Neuronal stem cell (in vitro differentiated cells): ENCODE measurements around the gene NUDCD3.

Source experiments
- DNase-seq: peaks from one replicate; pipeline ENCODE4 v3.0.0-alpha.2; 2013; ENCODE audit warnings: low spot score
- H2AFZ ChIP-seq: one replicate; pipeline ENCODE4 v1.6.1; 2013; ENCODE audit warnings: mild to moderate bottlenecking, low read length, inconsistent platforms
- H2AK5ac ChIP-seq: 2 replicates; pipeline ENCODE4 v1.6.1; 2013; ENCODE audit warnings: low read depth, mild to moderate bottlenecking, inconsistent platforms, low read length, moderate library complexity, mixed read lengths
- H2BK120ac ChIP-seq: 2 replicates; pipeline ENCODE4 v1.6.1; 2013; ENCODE audit warnings: low read depth, mild to moderate bottlenecking, inconsistent platforms, low read length, moderate library complexity, mixed read lengths
- H2BK12ac ChIP-seq: one replicate; pipeline ENCODE4 v1.6.1; 2013; ENCODE audit warnings: low read length, inconsistent platforms
- H2BK15ac ChIP-seq: 2 replicates; pipeline ENCODE4 v1.6.1; 2013; ENCODE audit warnings: mild to moderate bottlenecking, low read length, inconsistent platforms, mixed read lengths
- H2BK5ac ChIP-seq: one replicate; pipeline ENCODE4 v1.6.1; 2013; ENCODE audit warnings: inconsistent platforms, mild to moderate bottlenecking, low read length, moderate library complexity
- H3K14ac ChIP-seq: one replicate; pipeline ENCODE4 v1.6.1; 2013; ENCODE audit warnings: low read length, inconsistent platforms
- H3K18ac ChIP-seq: 2 replicates; pipeline ENCODE4 v1.6.1; 2013; ENCODE audit warnings: low read length, inconsistent platforms
- H3K23ac ChIP-seq: 2 replicates; pipeline ENCODE4 v1.6.1; 2013; ENCODE audit warnings: low read depth, mild to moderate bottlenecking, mixed read lengths, low read length, inconsistent platforms; ENCODE audit not compliant: poor library complexity
- H3K27ac ChIP-seq: replicated peaks from 3 replicates; pipeline ENCODE4 v1.5.1; 2013; ENCODE audit warnings: low read length, inconsistent platforms
- H3K27me3 ChIP-seq, 3 experiments: 2 replicates each; pipeline ENCODE4 v1.6.1; 2013; ENCODE audit warnings: low read length in 3 of 3, mild to moderate bottlenecking in 2 of 3, inconsistent platforms in 1 of 3, low read depth in 1 of 3, mixed read lengths in 1 of 3, moderate library complexity in 1 of 3; ENCODE audit not compliant: control insufficient read depth in 3 of 3, insufficient read depth in 3 of 3
- H3K36me3 ChIP-seq, 2 donors: replicated peaks in 1 of 2; 2 replicates each; pipeline ENCODE4 v1.6.1; 2013; ENCODE audit warnings: low read length in 2 of 2; ENCODE audit not compliant: control insufficient read depth in 2 of 2, insufficient read depth in 2 of 2
- H3K4ac ChIP-seq: 2 replicates; pipeline ENCODE4 v1.6.1; 2013; ENCODE audit warnings: inconsistent platforms, mild to moderate bottlenecking, low read length, moderate library complexity
- H3K4me1 ChIP-seq, 2 donors: 1 replicate in 1 of 2; 2 replicates in 1 of 2; pipeline ENCODE4 v1.6.1; 2013; ENCODE audit warnings: low read length in 2 of 2, low read depth in 1 of 2; ENCODE audit not compliant: control insufficient read depth in 2 of 2, insufficient read depth in 1 of 2
- H3K4me2 ChIP-seq: one replicate; pipeline ENCODE4 v1.6.1; 2013; ENCODE audit warnings: mild to moderate bottlenecking, low read length, inconsistent platforms; ENCODE audit not compliant: insufficient read depth, poor library complexity, severe bottlenecking
- H3K4me3 ChIP-seq, 2 donors: 2 replicates each; pipeline ENCODE4 v1.5.1; 2013; ENCODE audit warnings: low read length in 2 of 2, mild to moderate bottlenecking in 2 of 2, inconsistent platforms in 1 of 2, moderate library complexity in 1 of 2
- H3K79me1 ChIP-seq: one replicate; pipeline ENCODE4 v1.6.1; 2013; ENCODE audit warnings: low read depth, mild to moderate bottlenecking, inconsistent platforms, low read length, moderate library complexity
- H3K9ac ChIP-seq: one replicate; pipeline ENCODE4 v1.6.1; 2013; ENCODE audit warnings: mild to moderate bottlenecking, low read depth, low read length, inconsistent platforms; ENCODE audit not compliant: poor library complexity
- H3K9me3 ChIP-seq, 2 donors: replicated peaks in 1 of 2; 2 replicates each; pipeline versions ENCODE3 to v1.6.1; 2013; ENCODE audit warnings: low read length in 2 of 2, mild to moderate bottlenecking in 2 of 2, inconsistent platforms in 1 of 2, low read depth in 1 of 2, mixed read lengths in 1 of 2, moderate library complexity in 1 of 2; ENCODE audit not compliant: control insufficient read depth in 2 of 2, insufficient read depth in 1 of 2
- H4K8ac ChIP-seq: one replicate; pipeline ENCODE4 v1.6.1; 2013; ENCODE audit warnings: low read depth, mild to moderate bottlenecking, inconsistent platforms, low read length, moderate library complexity
- H4K91ac ChIP-seq: one replicate; pipeline ENCODE4 v1.6.1; 2013; ENCODE audit warnings: low read length, low read depth, mild to moderate bottlenecking, inconsistent platforms; ENCODE audit not compliant: poor library complexity
- WGBS, 2 donors: extraction: QIAGEN DNeasy Blood & Tissue Kit; methylation state at CpG; one replicate each; pipeline ENCODE4 v1.1.7; 2013; ENCODE audit warnings: missing lambda C conversion rate in 2 of 2, mixed read lengths in 1 of 2; ENCODE audit not compliant: insufficient read length in 2 of 2, insufficient replicate concordance in 1 of 2; ENCODE audit errors: extremely low coverage in 2 of 2; 5-methylcytosine and 5-hydroxymethylcytosine counted together

The NUDCD3 gene

GRCh38 chr7:44447874-44448425 is 42.5 kb downstream of the NUDCD3 start:
- H3K23ac ChIP-seq, result no peak overlapping the region
- H4K91ac ChIP-seq, result no peak overlapping the region
- H3K18ac ChIP-seq, result no peak overlapping the region
- H2BK12ac ChIP-seq, result no peak overlapping the region
- H2BK5ac ChIP-seq, result no peak overlapping the region
- no peak overlapping the region for H2AK5ac ChIP-seq
- H3K9ac ChIP-seq, result no peak overlapping the region
- no peak overlapping the region for H3K14ac ChIP-seq
- no peaks in the 10 kb centered on the region for H3K27me3 ChIP-seq
- no peaks in the 10 kb centered on the region for H3K9me3 ChIP-seq
- H3K79me1 ChIP-seq, result peaks cover 5% of the 10 kb centered on the region
- no peak for DNase-seq
- H2BK15ac ChIP-seq, result no peak overlapping the region
- H3K36me3 ChIP-seq, result peaks cover 13 to 72% of the 10 kb centered on the region in 2 donors
- no peak overlapping the region for H3K4me2 ChIP-seq
- H3K27ac ChIP-seq, result no peak overlapping the region
- WGBS, 2 donors, result no CpG with 5 or more reads among the region's 5 CpGs
- H3K4me1 ChIP-seq, result no peaks in the 10 kb centered on the region
- no peak overlapping the region for H4K8ac ChIP-seq
- no peak overlapping the region for H3K4me3 ChIP-seq
- no peak overlapping the region for H2AFZ ChIP-seq
- no peak overlapping the region for H2BK120ac ChIP-seq
- H3K4ac ChIP-seq, result no peak overlapping the region

GRCh38 chr7:44445986-44446671 is 44.3 kb downstream of the NUDCD3 start:
- no peak overlapping the region for H3K4me3 ChIP-seq
- H3K36me3 ChIP-seq, result peaks cover 13 to 55% of the 10 kb centered on the region in 2 donors
- H3K18ac ChIP-seq, result no peak overlapping the region
- DNase-seq, result no peak
- H4K91ac ChIP-seq, result no peak overlapping the region
- H3K9me3 ChIP-seq, result no peaks in the 10 kb centered on the region
- no peak overlapping the region for H2BK12ac ChIP-seq
- no peaks in the 10 kb centered on the region for H3K27me3 ChIP-seq
- H3K23ac ChIP-seq, result no peak overlapping the region
- H3K4me1 ChIP-seq, result no peaks in the 10 kb centered on the region
- H2BK5ac ChIP-seq, result no peak overlapping the region
- no peak overlapping the region for H2BK15ac ChIP-seq
- no peak overlapping the region for H3K9ac ChIP-seq
- no peak overlapping the region for H3K4me2 ChIP-seq
- H2AK5ac ChIP-seq, result no peak overlapping the region
- H2AFZ ChIP-seq, result no peak overlapping the region
- peaks cover 2% of the 10 kb centered on the region for H3K79me1 ChIP-seq
- H3K14ac ChIP-seq, result no peak overlapping the region
- no peak overlapping the region for H3K4ac ChIP-seq
- no peak overlapping the region for H2BK120ac ChIP-seq
- H4K8ac ChIP-seq, result no peak overlapping the region
- no peak overlapping the region for H3K27ac ChIP-seq
- WGBS, 2 donors, result no CpG with 5 or more reads among the region's 2 CpGs

GRCh38 chr7:44441079-44441478 is 49.4 kb downstream of the NUDCD3 start:
- no peak overlapping the region for H3K4me3 ChIP-seq
- H4K91ac ChIP-seq, result no peak overlapping the region
- H3K14ac ChIP-seq, result no peak overlapping the region
- no peaks in the 10 kb centered on the region for H3K4me1 ChIP-seq
- H3K27me3 ChIP-seq, result no peaks in the 10 kb centered on the region
- H3K9me3 ChIP-seq, result no peaks in the 10 kb centered on the region
- H3K18ac ChIP-seq, result no peak overlapping the region
- no peak overlapping the region for H3K23ac ChIP-seq
- no peak overlapping the region for H2BK5ac ChIP-seq
- H3K27ac ChIP-seq, result no peak overlapping the region
- H2BK12ac ChIP-seq, result no peak overlapping the region
- no peak overlapping the region for H2AFZ ChIP-seq
- H3K4me2 ChIP-seq, result no peak overlapping the region
- no CpG with 5 or more reads among the region's 3 CpGs for WGBS, 2 donors
- no peak overlapping the region for H2BK15ac ChIP-seq
- H2AK5ac ChIP-seq, result no peak overlapping the region
- H3K4ac ChIP-seq, result no peak overlapping the region
- DNase-seq, result no peak
- H3K36me3 ChIP-seq, result peaks cover 8 to 28% of the 10 kb centered on the region in 2 donors
- H3K9ac ChIP-seq, result no peak overlapping the region
- H4K8ac ChIP-seq, result no peak overlapping the region
- no peaks in the 10 kb centered on the region for H3K79me1 ChIP-seq
- no peak overlapping the region for H2BK120ac ChIP-seq

- Histone ChIP-seq H3K79me1 (no peaks in the 10 kb centered on the region), H4K91ac (no peak overlapping the region), H3K9me3 (no peaks in the 10 kb centered on the region), H3K27ac (no peak overlapping the region), H3K23ac (no peak overlapping the region), H4K8ac (no peak overlapping the region), H2BK15ac (no peak overlapping the region), H3K4me1 (no peaks in the 10 kb centered on the region), H2BK120ac (no peak overlapping the region), H2AFZ (no peak overlapping the region), H3K36me3 (peaks cover 4 to 23% of the 10 kb centered on the region in 2 donors), H3K18ac (no peak overlapping the region), H2BK12ac (no peak overlapping the region), H3K9ac (no peak overlapping the region), H2AK5ac (no peak overlapping the region), H3K4me2 (no peak overlapping the region), H2BK5ac (no peak overlapping the region), H3K4me3 (no peak overlapping the region), H3K27me3 (no peaks in the 10 kb centered on the region), H3K4ac (no peak overlapping the region), H3K14ac (no peak overlapping the region)
- DNase-seq, result no peak
These were observed 49.8 kb downstream of the NUDCD3 start for GRCh38 chr7:44440577-44441078.
